NCI-H510A treated with DMSO at 0.1 percent for 48 hours (cell line): ENCODE measurements around the gene NFIX.
A peak's percentile ranks its signal among the peaks of the same experiment; 100 is the strongest.

ENCODE experiments used
- DNase-seq: peaks from one replicate; lab custom pipeline; 2025; lab: John Stamatoyannopoulos, UW

NFIX gene

DNA sequence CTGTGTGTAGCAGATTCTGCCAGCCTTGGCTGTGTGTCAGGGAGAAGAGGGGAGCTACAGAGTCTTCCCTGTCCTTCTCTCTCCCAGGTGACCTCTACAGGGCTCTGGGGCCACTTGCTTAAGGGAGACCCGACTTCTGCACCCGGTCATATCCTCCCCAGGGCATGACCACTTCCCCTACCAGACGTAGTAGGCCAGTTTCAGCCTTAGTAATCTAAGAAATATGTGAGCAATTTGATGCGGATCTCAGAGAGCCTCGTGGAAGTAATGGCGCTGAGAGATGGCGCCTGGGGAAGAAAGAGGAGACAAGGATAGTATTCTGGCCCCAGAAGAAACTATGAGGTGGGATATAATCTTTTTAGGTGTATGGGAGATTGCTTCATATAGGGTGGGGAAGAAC is 41.9 kb downstream of the NFIX start:
- no peak for DNase-seq

DNA sequence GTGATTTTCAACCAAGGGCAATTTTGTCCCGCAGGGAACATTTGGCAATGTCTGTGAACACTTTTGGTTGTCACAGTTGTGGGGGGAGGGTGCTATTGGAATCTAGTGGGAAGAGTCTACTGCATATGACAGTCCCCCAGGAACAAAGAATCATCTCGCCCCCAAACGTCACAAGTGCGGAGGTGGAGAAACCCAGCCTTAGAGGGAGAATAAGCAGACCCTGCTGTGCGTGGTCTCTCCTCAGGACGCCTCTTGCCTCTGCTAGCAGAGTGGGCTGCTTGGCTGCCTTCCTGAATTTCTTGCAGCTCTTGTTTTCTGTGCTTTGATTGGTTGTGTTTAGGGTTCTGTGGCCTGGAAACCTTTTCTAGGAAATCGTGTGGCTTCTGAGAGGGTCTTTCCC is 42.5 kb downstream of the NFIX start:
- no peak for DNase-seq

DNA sequence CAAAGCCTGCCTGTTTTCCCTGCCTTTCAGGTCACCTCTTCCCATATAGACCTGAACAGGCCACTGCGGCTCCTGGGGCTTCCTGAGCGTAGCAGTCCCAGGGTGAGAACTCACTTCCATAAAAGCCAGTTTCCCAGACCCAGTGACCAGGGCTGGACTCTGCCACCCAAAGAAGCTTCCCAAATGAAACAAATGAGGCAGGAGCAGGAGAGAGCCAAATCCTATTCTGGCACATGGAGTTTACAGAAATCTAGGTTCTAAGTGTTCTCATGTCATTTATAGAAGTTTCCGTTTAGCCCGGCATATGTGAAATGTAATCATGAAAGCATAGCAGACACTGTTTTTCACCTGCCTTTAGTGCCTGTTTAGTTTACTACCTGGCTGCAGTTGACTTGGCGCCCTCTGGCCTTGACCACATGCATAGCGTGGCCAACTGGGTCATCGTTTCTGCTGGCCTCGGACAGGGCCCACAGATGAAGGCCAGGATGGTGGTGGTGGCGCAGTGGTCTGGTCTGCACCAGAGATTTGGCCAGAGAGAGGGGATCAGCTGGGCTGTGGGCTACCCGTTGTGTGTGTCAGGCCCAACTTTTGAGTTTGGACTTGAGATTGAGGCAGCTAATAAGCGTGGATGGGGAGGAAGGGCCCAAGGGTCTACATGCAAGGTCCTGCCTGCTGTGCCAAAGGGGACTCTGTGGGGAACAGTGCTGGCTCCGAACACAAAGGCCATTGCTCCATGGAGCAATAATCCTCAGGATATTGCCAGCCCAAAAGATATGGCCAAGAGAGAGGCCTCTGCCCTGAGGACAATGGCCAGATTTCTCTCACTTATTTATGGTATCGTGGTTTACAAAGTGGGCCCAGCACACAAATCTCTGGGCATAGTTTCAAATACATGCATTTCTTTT is 43.3 kb downstream of the NFIX start:
- DNase-seq, result no peak

DNA sequence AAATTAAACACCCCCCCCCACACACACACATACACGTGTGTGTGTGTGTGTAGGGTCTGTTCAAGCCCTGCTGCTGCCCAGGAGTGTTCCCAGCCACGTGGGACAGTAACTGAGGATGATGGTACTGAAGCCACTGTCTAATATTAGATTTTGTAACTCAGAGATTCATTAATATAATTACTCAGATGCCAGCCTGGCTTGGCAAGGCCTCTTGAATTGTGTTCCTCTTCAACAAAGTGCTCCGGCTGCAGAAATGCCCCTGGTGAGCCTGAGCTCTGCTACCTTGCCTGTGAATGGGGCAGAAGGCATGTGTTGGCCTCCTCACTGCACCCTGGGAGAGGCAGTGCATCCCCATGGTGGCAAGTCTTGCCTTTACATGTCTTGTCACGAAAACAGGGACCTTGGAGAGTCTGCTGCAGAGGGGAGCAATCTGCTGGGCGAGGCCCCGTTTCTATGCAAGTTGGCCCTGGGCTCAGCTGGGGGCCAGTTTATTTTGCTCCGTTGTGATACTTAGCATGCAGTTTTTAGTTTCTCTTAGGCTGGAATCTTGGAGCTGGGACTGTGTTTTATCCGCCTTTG is 44.0 kb downstream of the NFIX start:
- DNase-seq, result no peak

DNA sequence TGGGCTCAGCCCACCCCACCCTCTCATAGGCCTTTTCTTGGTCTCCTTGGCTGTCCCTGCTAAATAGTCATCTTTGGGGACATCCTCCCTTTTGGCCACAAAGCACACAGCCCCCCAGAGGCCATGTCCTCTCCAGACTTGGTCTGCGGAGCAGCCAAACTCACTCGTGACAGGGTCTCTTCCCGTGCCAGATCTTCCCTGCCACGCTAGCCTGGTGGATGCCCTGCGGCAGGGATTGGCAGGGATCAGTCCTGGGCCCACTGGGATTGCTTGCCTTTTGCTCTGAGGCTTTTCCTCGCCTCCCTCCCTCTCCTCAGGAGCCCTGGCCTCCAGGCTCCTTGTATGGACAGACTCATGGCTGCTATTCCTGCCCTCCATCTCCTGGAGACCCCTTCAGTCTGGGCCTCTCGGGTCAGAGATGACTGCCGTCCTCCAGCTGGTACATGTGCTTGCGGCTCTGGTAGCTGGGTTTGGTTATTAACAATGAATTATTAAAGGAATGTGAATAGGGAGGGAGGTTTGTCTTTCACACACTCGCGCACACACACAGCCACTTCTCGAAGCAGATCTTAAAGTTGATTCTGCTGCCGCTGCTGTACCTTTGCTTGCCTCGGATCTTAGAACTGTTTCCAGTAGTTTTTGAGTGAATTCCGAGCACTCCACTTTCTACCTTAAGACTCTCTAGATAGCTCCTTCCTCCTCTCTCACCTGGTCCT is 45.1 kb downstream of the NFIX start:
- DNase-seq, result no peak

DNA sequence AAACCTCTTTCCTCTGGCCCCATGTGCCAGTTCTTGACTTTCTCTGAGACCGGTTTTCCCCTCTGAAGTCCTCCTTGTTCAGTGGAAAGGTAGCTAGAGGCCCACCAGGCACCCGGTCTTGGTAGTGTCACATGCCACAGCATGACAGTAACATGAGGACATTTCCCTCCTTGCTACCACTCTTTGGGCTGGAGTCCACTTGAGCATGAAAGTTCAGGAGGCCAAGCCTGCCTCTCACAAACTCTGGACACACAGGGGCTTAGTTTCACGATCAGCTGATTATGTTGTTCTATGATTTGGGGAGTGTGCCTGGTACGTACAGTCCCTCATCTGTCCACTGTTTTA is 45.6 kb downstream of the NFIX start:
- no peak for DNase-seq

DNA sequence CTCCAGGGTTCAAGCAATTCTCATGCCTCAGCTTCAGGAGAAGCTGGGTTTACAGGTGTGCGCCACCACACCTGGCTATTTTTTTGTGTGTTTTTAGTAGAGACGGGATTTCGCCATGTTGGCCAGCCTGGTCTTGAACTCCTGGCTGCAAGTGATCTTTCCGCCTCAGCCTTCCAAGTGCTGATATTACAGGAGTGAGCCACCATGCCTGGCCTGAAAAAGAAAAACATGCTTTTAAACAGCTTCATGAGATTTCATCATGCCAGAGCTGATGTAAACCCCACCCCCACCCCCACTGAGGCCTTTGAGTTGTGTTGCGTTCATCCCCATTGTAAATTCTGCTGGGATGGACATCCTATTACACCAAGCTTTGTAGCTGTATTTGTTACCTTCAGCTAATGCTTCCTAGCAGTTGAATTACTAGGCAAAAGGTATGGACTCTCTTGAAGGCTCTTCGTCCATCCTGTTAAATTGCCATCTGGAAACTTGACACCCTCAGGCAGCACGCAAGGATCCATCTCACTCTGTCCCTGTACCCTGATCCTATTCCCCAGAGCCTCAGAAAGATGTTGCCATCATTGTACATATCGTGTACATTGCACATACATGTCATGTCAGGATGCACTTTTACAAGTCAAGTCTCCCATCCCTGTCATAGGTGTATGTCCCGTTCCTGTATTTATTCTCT is 47.3 kb downstream of the NFIX start:
- peak; percentile 63 for DNase-seq

DNA sequence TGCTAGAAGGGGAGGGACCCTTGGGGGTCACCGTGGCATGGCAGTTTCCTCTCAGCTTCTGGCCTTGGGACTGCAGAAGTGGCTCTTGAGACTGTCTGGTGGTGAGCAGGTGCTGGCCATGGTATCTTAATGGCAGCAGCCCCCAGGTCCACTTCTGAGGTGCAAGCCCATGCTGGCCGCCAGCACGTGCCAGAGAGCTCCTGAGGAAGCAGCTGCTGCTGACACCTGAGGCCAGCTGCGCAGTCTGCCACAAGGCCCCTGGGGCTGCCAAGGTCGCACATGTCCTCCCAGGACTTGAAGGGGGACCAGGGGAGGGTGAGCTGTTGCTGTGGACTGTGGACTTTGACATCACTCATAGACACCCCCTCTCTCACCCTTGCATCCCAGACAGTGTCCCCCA is 48.0 kb downstream of the NFIX start:
- peak; percentile 63 for DNase-seq

DNA sequence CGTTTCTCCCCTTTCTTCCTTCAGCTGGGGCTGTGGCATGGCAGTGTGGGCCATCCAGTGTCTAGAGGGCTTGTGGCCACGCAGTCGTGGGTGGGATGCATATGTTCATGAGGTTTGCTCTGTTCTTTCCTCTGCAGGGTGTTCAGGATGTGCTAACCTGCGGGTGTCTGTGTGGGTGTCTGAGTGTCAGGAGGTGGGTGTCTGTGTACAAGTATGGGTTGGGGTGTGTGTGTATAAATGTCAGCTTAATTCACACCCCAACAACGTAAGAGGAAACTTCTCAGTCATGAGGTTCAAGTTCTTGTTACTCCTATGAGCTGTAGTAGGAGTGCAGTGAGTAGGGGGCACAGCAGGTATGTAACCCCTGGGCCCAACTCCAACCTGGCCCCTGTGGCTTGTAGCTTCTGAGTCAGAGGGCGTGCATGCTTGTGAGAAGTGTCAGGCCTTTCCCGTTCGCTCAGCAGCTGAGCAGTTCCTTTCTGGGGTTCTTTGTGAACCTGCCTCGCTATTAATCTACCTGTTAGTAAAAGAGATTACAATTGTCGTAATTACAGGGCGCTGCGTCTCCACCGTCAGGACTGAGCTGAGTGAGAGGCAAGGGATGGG is 49.1 kb downstream of the NFIX start:
- DNase-seq, result no peak

DNA sequence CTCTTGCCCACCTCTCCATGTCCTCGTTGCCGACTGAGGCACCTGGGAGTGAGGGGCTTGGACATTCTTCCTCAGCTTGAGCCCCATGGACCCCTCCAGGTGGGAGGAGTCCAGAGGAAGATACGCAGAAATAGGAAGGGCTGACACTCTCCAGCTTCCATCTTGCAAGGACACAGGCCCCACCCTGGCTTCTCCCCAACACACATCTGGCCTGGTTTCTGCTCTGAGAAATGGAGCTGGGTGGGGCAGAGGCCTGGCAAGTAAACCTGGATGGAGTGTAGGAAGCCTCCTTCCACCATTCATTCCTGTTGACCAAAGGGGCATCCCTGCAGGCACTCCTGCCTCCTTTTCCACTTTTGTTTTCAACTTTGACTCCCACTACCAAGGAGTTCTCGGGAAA is 50.5 kb downstream of the NFIX start:
- no peak for DNase-seq

DNA sequence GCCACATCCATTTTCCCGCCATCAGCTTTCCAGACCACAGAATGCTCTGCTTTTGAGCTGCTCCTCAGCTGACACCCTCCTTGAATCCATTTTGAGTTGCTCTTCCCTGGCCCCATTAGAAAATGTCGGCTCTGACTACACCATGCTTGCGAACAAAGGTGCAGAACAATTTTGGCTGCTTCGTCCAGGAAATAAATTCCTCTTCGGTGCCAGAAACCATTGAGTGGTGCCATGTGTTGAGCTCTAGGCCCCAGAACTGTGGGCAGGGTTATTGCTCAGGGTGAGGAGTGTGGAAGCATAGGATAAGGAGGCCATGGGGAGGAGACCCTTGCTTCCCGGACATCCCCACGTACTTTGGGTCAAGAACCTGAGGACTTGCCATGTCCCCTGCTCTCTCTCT is 52.1 kb downstream of the NFIX start:
- no peak for DNase-seq

DNA sequence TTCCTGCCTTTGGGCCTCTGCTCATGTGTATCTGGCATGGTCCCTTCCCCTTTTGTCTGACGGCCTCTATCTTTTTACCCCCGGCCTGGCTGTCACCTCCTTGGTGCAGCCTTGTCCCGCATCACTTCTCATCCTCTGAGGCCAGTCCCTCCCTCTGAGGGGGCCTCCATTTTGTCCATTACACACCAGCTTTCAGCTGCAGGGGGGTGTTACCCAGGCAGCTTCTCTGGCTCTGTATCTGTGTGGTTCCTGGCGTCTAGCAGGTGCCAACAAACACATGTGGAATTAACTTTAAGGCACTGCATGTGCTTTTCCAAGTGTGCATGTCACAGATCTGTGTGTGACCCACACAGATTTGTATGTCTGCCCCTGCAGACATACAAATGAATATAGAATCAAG is 55.0 kb downstream of the NFIX start:
- DNase-seq, result no peak

DNA sequence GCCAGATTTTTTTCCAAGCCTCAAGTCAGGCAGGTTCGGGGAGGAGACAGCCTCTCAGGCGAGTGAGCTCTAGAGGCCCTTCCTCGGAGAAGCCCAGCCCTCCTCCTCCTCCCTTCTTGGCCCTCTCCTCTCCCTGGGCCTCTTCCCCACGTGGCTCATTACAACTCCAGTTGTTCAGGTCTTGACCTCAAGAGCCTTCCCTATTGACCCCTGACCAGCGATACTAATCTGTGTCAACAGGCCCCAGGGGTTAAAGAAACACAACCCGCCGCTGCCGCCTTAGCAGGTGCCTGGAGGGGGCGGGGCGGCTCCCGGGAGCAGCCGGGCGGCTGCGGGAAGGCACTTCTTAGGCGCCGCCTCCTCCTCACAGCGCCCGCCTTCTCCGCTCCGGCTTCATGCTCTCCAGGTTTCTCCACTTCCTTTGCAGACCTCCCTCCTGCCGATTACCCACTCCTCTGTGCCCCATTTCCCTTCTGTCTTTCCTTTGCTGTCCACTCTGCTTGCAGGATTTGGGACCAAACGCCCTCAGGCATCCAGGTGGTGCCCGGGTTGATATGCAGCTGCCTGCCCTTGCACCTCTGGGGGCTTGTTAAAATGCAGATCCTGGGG is 56.4 kb downstream of the NFIX start:
- DNase-seq, result peak; percentile 90

DNA sequence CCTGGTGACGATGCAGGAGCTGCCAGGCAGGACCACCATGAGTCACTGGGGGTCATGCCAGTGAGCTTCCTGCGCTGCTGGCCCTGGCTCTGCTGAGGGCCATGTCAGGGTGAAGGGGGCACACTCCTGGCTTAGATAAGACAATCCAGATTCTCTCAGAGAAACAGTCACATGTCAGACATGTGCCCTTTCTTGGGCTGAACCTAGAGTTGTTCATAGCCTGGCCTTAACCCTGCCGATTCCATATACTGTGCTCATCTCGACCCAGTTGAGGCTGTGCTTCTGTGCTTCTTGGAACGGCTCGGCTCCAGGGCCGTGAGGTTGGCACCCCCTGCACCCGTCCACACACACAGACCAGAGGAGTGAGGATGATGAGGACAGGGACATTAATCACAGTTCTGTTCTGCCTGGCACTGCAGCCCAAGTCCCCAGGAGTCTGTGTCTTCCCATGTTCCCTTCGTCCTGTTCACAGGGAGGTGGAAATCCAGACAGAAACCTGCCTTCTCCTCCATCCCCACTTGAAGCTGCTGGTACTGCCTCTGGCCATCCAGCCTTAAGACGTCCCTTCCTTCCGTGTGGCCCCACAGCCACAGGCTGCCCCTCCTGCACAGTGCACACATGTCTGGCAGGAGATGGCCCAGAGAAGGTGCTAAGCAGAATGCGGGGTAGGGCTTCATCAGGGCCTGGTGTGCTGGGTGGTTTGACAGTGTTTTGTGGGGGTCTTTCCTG is 57.3 kb downstream of the NFIX start:
- DNase-seq, result no peak

DNA sequence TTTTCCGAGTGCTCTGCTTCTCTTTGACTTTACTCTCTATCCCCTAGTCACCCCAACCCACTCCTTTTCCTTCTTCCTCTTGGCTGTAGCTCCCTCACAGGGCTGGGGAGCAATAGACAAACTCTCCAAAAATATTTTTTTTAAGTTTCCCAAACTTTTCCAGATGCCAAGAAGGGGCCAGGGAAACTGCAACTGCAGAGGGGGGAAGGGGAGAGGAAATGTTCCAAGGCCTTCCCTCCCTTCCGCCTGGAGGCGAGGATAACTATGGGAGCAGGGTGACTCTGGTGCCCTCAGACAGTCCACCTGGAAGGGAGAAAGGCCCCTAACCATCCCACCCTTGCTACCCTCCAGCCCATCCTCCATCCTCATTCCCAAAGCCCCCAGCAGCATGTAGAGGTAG is 58.0 kb downstream of the NFIX start:
- DNase-seq, result no peak

DNA sequence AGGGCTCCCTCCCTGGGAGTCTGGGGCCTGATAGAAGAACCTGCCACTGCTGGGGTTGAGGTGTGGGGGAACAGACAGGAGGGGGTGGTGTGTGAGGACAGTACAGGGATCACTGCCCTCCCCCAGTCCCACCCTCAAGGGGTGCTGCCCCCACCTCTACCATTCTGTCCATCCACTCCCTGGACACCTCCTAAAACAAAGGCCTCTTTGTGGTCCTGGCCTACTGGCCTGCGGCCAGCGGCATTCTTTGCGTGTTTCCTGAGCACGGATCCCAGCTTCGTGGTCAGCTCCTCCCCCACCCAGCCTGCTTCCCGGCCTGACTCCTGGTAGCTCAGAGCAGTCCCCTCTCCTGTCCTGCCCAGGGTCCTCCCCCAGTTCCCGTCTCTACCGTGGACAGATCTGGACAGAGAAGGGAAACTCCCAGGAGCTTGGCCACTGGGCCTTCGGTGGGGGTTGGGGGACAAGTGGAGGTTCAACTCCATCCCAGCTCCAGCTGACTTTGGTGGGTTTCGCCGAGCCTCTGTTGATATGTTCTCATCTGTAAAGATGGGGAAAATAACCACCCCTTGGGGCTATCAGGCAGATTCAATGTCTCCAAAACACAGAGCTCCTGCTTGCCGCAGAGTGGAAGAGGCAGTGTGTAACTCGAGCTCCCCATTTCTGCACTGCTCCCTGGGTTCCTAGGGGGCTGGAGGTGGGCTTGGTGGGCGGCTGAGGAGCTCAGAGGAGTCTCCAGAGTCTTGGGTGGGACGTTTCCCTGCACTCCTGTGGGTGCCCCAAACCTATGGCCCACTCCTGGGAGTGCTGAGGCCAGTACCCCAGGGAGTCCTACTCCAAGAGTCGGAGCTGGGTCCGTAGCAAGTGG is 58.7 kb downstream of the NFIX start:
- DNase-seq, result no peak

DNA sequence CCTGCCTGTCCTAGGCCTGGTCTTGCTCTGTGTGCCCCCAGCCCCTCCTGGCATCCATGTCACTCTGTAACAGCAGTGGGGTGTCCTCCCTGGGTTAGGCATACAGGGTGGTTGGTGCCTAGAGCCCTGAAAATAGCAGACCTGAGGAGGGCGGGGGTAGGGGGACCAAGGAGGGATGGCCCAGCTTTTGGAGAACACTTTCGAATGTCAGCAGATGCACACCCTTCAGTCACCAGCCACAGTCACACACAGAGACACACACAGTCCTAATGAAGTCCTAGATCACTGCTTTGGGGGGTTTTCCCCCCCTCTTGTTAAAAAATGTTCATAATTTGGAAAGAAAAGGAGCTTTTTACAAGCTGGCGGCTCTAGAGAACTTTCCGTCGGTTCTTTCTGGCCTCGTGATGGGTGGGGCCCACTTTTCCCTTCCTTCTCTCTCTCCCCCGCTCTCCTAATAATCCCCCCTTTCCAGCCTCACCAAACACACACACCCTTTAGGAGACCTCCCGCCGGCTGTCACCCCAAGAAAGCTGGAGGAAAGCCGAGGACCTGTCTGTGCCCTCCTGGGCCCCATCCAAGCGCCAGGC is 59.4 kb downstream of the NFIX start:
- no peak for DNase-seq

DNA sequence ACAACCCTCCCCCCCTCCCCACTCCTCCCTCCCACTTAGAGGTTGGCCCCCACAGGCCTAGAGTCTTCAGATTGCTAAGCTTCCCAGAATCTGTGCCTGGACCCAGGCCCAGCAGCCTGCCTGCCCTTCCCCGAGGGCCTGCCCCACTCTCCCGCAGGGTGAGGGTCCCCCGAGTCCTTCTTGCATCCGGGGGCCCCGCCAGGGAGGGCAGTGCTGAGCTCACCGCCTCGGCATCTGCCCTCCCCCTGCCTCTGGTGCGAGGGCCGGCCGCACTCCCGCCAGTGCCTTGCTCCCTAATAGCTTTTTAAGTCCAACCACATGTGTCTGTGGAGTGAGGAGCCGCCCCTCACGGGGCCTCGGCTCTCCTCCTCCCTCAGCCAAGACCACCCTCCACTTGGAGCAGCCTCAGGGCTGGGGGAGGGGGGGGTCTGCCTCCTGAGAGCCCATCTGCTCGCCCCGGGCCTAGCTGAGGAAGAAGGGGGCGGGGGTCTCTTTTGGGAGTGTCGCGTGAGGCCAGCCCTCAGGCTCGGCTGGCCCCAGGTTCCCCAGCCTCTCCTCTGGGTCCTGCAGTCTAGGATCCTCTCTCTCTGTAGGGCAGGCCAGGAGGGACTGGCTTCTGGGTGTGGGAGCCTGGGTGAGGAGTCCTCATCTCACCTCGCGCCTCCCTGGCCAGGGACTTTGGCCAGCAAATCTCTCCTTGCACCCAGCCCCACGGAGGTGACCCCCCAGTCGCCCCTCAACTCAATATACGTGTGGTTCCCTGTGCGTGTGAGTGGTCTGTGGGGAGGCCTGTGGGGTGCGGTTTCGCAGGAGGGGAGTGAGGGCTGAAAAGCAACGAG is 60.2 kb downstream of the NFIX start:
- DNase-seq, result no peak
